GM23338 (cell line): ENCODE data around the gene DGKD. TPM values are rescaled to one million over a fixed set of nuclear protein-coding genes. Genes with fewer than 3 reads are reported as not detected.

ENCODE experiments used
- ATAC-seq: fragments of 200-7000 bp; cut with Tn5 transposase; 3 replicates; pipeline ENCODE4 v1.9.1; 2020
- DNase-seq: peaks from one replicate; pipeline ENCODE4 v3.0.0-alpha.2; 2015; ENCODE audit warnings: low spot score
- H2AFZ ChIP-seq: fragments of 200-600 bp; sonication (generic); 2 replicates; pipeline ENCODE4 v1.8.0; 2016; ENCODE audit warnings: antibody characterized with exemption, mild to moderate bottlenecking, moderate library complexity
- H3F3A ChIP-seq: fragments of 200-600 bp; sonication (generic); replicated peaks from 2 replicates; pipeline ENCODE4 v1.8.0; 2017; ENCODE audit warnings: antibody characterized with exemption, mixed run types, low read depth
- H3K27ac ChIP-seq: fragments of 200-600 bp; sonication (generic); 2 replicates; pipeline ENCODE4 v1.6.1; 2016; ENCODE audit warnings: low read depth
- H3K27me3 ChIP-seq: fragments of 200-600 bp; sonication (generic); 2 replicates; pipeline ENCODE4 v1.8.0; 2016; ENCODE audit warnings: mild to moderate bottlenecking, mixed run types, moderate library complexity; ENCODE audit not compliant: insufficient read depth
- H3K36me3 ChIP-seq: fragments of 200-600 bp; sonication (generic); 2 replicates; pipeline ENCODE4 v1.8.0; 2016; ENCODE audit warnings: mild to moderate bottlenecking; ENCODE audit not compliant: insufficient read depth
- H3K4me1 ChIP-seq: fragments of 200-600 bp; sonication (generic); 2 replicates; pipeline ENCODE4 v1.8.0; 2016; ENCODE audit warnings: mild to moderate bottlenecking, moderate library complexity; ENCODE audit not compliant: insufficient read depth
- H3K4me2 ChIP-seq: fragments of 200-600 bp; sonication (generic); 2 replicates; pipeline ENCODE4 v1.7.1; 2017; ENCODE audit warnings: mixed run types
- H3K4me3 ChIP-seq: fragments of 200-600 bp; sonication (generic); 2 replicates; pipeline ENCODE4 v1.6.1; 2016; ENCODE audit warnings: mixed run types
- H3K79me2 ChIP-seq: fragments of 200-600 bp; sonication (generic); replicated peaks from 2 replicates; pipeline ENCODE4 v1.8.0; 2017; ENCODE audit warnings: mild to moderate bottlenecking; ENCODE audit not compliant: insufficient read depth
- H3K9me2 ChIP-seq: fragments of 200-600 bp; sonication (generic); 2 replicates; pipeline ENCODE4 v1.8.0; 2017; ENCODE audit not compliant: insufficient read depth
- H4K20me1 ChIP-seq: fragments of 200-600 bp; sonication (generic); replicated peaks from 2 replicates; pipeline ENCODE4 v1.8.0; 2017; ENCODE audit warnings: mild to moderate bottlenecking; ENCODE audit not compliant: insufficient read depth
- H3K27ac Mint-ChIP-seq: 2 replicates; pipeline ENCODE4 v1.8.0; 2020; ENCODE audit warnings: inconsistent platforms, mild to moderate bottlenecking, moderate library complexity, mixed read lengths
- H3K27me3 Mint-ChIP-seq: 3 replicates; pipeline ENCODE4 v1.8.0; 2022; ENCODE audit warnings: low read depth, mild to moderate bottlenecking, moderate library complexity, mixed read lengths, inconsistent platforms; ENCODE audit not compliant: insufficient read depth, poor library complexity
- H3K36me3 Mint-ChIP-seq: 3 replicates; pipeline ENCODE4 v1.8.0; 2021; ENCODE audit warnings: low read depth, mild to moderate bottlenecking, inconsistent platforms, moderate library complexity, mixed read lengths
- H3K4me1 Mint-ChIP-seq: 3 replicates; pipeline ENCODE4 v1.8.0; 2020; ENCODE audit warnings: mild to moderate bottlenecking, inconsistent platforms, mixed read lengths
- H3K4me3 Mint-ChIP-seq: 3 replicates; pipeline ENCODE4 v1.8.0; 2021; ENCODE audit warnings: moderate library complexity, mild to moderate bottlenecking, inconsistent platforms, mixed read lengths
- H3K9me3 Mint-ChIP-seq: 3 replicates; pipeline ENCODE4 v1.8.0; 2020; ENCODE audit warnings: moderate library complexity, mild to moderate bottlenecking, inconsistent platforms, mixed read lengths
- EZH2 ChIP-seq: fragments of 200-600 bp; sonication (generic); IDR thresholded peaks from one replicate; pipeline ENCODE4 v1.8.0; 2017; ENCODE audit warnings: antibody characterized with exemption, mild to moderate bottlenecking, low read depth; ENCODE audit not compliant: unreplicated experiment
- STAT1 ChIP-seq: IDR thresholded peaks from one replicate; pipeline ENCODE4 v1.6.1; 2016; ENCODE audit warnings: antibody characterized with exemption; ENCODE audit not compliant: unreplicated experiment
- ZNF114 ChIP-seq: fragments of 250-450 bp; sonication (Bioruptor Pico); IDR thresholded peaks from 2 replicates; pipeline ENCODE4 v1.5.0; 2020; ENCODE audit warnings: mild to moderate bottlenecking, moderate library complexity
- polyA plus RNA-seq: library from polyadenylated mRNA; unstranded; fragments of >200 nt; fragmentation: Nextera tagmentation; extraction: Ambion mirVana; gene quantifications from 2 replicates; pipeline ENCODE4 v1.2.1, GENCODE V29; 2016
- total RNA-seq: library from RNA; depleted of rRNA; stranded (reverse); fragments of >200 nt; shearing (Covaris generic); gene quantifications from 2 replicates; pipeline ENCODE4 v1.2.3, GENCODE V29; 2014
- TF ChIP-seq, protein P1 (sequence below): fragments of 250-450 bp; sonication (Bioruptor Pico); IDR thresholded peaks from 2 replicates; pipeline ENCODE4 v1.5.0; 2020; ENCODE audit warnings: mild to moderate bottlenecking, moderate library complexity
- TF ChIP-seq, protein P2 (sequence below): IDR thresholded peaks from one replicate; pipeline ENCODE4 v1.6.1; 2018; ENCODE audit warnings: antibody characterized with exemption; ENCODE audit not compliant: unreplicated experiment

DGKD gene
- total and polyA plus RNA-seq, 2 experiments from 2014 or later, result 11.1 to 23.4 TPM

DNA sequence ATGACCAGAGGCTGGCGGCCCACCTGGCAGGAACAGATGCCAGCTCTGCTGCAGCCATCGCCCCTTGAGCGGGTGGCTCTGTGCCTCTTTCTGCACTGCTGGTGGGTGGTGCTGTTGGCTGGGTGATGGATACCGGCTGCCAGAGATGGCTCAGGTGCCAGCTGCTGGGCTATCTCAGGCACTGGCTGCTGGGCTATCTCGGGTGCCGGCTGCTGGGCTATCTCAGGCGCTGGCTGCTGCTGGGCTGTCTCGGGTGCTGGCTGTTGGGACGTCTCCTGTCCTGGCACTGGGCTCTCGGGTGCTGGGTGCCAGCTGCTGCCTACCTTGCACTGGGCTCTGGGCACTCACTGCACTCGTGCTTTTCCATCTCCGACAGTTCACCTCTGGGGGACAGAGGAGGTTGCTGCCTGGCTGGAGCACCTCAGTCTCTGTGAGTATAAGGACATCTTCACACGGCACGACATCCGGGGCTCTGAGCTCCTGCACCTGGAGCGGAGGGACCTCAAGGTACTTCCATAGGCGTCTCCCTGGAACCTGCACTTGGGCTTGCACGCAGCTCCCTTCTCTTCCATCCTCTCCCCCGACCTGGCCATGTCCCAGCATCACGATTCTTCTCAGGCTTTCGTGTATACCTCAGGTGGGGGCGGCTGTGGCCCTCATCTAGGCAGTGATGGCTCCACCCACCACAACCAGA is 113.9 kb downstream of the DGKD start (continued):
- TF ChIP-seq, protein P1, sequence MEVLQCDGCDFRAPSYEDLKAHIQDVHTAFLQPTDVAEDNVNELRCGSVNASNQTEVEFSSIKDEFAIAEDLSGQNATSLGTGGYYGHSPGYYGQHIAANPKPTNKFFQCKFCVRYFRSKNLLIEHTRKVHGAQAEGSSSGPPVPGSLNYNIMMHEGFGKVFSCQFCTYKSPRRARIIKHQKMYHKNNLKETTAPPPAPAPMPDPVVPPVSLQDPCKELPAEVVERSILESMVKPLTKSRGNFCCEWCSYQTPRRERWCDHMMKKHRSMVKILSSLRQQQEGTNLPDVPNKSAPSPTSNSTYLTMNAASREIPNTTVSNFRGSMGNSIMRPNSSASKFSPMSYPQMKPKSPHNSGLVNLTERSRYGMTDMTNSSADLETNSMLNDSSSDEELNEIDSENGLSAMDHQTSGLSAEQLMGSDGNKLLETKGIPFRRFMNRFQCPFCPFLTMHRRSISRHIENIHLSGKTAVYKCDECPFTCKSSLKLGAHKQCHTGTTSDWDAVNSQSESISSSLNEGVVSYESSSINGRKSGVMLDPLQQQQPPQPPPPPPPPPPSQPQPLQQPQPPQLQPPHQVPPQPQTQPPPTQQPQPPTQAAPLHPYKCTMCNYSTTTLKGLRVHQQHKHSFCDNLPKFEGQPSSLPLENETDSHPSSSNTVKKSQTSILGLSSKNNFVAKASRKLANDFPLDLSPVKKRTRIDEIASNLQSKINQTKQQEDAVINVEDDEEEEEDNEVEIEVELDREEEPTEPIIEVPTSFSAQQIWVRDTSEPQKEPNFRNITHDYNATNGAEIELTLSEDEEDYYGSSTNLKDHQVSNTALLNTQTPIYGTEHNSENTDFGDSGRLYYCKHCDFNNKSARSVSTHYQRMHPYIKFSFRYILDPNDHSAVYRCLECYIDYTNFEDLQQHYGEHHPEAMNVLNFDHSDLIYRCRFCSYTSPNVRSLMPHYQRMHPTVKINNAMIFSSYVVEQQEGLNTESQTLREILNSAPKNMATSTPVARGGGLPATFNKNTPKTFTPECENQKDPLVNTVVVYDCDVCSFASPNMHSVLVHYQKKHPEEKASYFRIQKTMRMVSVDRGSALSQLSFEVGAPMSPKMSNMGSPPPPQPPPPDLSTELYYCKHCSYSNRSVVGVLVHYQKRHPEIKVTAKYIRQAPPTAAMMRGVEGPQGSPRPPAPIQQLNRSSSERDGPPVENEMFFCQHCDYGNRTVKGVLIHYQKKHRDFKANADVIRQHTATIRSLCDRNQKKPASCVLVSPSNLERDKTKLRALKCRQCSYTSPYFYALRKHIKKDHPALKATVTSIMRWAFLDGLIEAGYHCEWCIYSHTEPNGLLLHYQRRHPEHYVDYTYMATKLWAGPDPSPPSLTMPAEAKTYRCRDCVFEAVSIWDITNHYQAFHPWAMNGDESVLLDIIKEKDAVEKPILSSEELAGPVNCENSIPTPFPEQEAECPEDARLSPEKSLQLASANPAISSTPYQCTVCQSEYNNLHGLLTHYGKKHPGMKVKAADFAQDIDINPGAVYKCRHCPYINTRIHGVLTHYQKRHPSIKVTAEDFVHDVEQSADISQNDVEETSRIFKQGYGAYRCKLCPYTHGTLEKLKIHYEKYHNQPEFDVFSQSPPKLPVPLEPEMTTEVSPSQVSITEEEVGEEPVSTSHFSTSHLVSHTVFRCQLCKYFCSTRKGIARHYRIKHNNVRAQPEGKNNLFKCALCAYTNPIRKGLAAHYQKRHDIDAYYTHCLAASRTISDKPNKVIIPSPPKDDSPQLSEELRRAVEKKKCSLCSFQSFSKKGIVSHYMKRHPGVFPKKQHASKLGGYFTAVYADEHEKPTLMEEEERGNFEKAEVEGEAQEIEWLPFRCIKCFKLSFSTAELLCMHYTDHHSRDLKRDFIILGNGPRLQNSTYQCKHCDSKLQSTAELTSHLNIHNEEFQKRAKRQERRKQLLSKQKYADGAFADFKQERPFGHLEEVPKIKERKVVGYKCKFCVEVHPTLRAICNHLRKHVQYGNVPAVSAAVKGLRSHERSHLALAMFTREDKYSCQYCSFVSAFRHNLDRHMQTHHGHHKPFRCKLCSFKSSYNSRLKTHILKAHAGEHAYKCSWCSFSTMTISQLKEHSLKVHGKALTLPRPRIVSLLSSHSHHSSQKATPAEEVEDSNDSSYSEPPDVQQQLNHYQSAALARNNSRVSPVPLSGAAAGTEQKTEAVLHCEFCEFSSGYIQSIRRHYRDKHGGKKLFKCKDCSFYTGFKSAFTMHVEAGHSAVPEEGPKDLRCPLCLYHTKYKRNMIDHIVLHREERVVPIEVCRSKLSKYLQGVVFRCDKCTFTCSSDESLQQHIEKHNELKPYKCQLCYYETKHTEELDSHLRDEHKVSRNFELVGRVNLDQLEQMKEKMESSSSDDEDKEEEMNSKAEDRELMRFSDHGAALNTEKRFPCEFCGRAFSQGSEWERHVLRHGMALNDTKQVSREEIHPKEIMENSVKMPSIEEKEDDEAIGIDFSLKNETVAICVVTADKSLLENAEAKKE (CRISPR knock-in tag), result no peak
- TF ChIP-seq EZH2, result no peak

DNA sequence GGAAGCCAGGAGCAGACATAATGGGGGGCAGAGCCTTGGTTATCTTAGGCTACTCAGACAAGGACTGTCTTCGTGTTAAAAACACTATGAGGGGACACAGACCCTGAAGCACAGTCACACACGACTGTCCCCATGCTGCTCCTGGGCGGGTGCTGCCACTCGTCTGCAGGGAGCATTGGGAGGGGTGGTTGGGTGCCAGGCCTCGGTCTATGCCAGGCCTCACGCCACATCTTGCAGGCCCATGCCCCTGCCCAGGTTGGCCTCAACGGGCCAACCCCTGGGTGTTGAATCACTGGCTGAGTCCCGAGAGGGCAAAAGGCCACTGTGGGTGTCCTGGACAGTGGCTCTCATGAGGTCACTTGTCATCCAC is 114.4 kb downstream of the DGKD start:
- Mint-ChIP-seq H3K4me1 (no peaks in the 10 kb centered on the region; the same call in 2 of the 3 replicates), H3K36me3 (peaks cover 43% of the 10 kb centered on the region), H3K9me3 (no peaks in the 10 kb centered on the region; the same call in 2 of the 3 replicates), H3K27ac (no peak overlapping the region), H3K27me3 (peaks cover 1% of the 10 kb centered on the region), H3K4me3 (no peak overlapping the region)
- Histone ChIP-seq H4K20me1 (no peaks in the 10 kb centered on the region), H3K4me1 (no peaks in the 10 kb centered on the region), H3K4me3 (no peak overlapping the region), H3K27ac (no peak overlapping the region), H2AFZ (no peak overlapping the region), H3K9me2 (no peaks in the 10 kb centered on the region), H3K4me2 (no peak overlapping the region), H3F3A (no peaks in the 10 kb centered on the region), H3K79me2 (no peaks in the 10 kb centered on the region), H3K27me3 (no peaks in the 10 kb centered on the region), H3K36me3 (0 out of 2 replicates have a peak, but pooled peaks cover 3% of the 10 kb centered on the region)
- DNase-seq (no peak), ATAC-seq (no peak)
- TF ChIP-seq STAT1 (no peak), ZNF114 (CRISPR knock-in tag) (no peak)
- TF ChIP-seq, protein P2, sequence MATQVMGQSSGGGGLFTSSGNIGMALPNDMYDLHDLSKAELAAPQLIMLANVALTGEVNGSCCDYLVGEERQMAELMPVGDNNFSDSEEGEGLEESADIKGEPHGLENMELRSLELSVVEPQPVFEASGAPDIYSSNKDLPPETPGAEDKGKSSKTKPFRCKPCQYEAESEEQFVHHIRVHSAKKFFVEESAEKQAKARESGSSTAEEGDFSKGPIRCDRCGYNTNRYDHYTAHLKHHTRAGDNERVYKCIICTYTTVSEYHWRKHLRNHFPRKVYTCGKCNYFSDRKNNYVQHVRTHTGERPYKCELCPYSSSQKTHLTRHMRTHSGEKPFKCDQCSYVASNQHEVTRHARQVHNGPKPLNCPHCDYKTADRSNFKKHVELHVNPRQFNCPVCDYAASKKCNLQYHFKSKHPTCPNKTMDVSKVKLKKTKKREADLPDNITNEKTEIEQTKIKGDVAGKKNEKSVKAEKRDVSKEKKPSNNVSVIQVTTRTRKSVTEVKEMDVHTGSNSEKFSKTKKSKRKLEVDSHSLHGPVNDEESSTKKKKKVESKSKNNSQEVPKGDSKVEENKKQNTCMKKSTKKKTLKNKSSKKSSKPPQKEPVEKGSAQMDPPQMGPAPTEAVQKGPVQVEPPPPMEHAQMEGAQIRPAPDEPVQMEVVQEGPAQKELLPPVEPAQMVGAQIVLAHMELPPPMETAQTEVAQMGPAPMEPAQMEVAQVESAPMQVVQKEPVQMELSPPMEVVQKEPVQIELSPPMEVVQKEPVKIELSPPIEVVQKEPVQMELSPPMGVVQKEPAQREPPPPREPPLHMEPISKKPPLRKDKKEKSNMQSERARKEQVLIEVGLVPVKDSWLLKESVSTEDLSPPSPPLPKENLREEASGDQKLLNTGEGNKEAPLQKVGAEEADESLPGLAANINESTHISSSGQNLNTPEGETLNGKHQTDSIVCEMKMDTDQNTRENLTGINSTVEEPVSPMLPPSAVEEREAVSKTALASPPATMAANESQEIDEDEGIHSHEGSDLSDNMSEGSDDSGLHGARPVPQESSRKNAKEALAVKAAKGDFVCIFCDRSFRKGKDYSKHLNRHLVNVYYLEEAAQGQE, result no peak
